ENCODE results near the gene TNIK. TPM values are rescaled to one million over a fixed set of nuclear protein-coding genes. Genes with fewer than 3 reads are reported as not detected.

TNIK gene
- total RNA-seq, 2 experiments from 2014 or later, result 55.2 to 56.9 TPM

GRCh38 chr3:171157980-171158379 is 302.2 kb downstream of the TNIK start:
- Mint-ChIP-seq H3K9me3 (peaks cover 4% of the 10 kb centered on the region), H3K27ac (no peak overlapping the region), H3K4me3 (no peak overlapping the region), H3K36me3 (ENCODE audit: low read depth) (peaks cover 52% of the 10 kb centered on the region), H3K27me3 (no peaks in the 10 kb centered on the region), H3K4me1 (peaks cover 2% of the 10 kb centered on the region)
- CTCF ChIA-PET, result no interaction called here
- POLR2A ChIA-PET, result no interaction called here
- DNase-seq, result no peak

DNA sequence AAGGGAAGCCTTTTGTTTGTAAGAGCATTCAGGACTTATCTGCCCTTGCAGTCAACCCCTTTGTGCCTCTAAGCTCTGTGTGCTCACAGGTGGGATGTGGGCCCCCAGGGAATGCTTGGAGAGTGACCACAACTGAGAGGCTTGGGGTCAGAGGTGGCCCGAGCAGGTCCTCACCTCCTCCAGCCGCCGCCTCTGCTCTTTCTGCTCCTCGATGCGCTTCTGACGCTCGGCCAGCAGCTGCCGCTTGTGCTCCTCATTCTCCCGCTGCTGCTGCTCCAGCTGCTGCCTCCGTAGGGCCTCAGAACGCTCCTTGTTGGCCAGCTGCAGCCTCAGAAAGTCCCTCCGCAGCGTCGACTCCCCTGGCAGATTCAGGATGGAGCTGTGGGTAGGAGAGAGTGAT is 302.9 kb downstream of the TNIK start:
- H3K36me3 Mint-ChIP-seq (ENCODE audit: low read depth), result peaks cover 48% of the 10 kb centered on the region
- ChIA-PET POLR2A (no interaction called here), CTCF (no interaction called here)
- no peak for DNase-seq
- no peaks in the 10 kb centered on the region for H3K27me3 Mint-ChIP-seq
- H3K4me1 Mint-ChIP-seq, result no peaks in the 10 kb centered on the region
- H3K9me3 Mint-ChIP-seq, result no peaks in the 10 kb centered on the region
- no peak overlapping the region for H3K27ac Mint-ChIP-seq
- no peak overlapping the region for H3K4me3 Mint-ChIP-seq

DNA sequence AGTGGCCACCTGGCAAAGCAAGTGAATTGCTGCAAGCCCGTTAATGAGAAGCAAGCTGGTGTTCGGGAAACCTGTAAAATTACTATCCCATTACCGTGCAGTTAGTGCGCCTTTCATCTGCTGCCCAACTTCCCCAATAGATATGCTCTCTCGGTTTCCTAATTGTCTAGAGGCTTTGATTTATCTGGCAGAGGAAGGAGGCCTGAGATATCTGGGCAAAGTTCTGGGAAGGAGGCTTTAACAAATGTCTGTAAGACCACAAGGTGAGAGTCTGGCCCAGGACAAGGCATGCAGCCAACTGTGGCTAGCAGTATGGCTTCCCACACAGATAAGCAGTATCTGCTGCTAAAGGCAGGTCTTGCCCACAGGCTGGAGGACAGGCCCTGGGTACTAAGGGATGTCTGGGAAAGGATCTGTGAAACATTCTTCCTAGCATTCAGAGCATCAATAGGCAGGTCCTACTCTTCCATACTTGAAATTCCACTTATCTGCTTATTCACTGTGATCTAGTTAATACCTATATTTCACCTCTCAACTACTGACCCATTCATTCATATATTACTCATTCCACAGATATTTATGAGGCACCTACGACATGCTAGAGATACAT is 303.7 kb downstream of the TNIK start:
- no peaks in the 10 kb centered on the region for H3K4me1 Mint-ChIP-seq
- H3K27me3 Mint-ChIP-seq, result no peaks in the 10 kb centered on the region
- DNase-seq, result no peak
- POLR2A ChIA-PET, result no interaction called here
- H3K9me3 Mint-ChIP-seq, result no peaks in the 10 kb centered on the region
- peaks cover 54% of the 10 kb centered on the region for H3K36me3 Mint-ChIP-seq (ENCODE audit: low read depth)
- no peak overlapping the region for H3K27ac Mint-ChIP-seq
- CTCF ChIA-PET, result no interaction called here
- no peak overlapping the region for H3K4me3 Mint-ChIP-seq

DNA sequence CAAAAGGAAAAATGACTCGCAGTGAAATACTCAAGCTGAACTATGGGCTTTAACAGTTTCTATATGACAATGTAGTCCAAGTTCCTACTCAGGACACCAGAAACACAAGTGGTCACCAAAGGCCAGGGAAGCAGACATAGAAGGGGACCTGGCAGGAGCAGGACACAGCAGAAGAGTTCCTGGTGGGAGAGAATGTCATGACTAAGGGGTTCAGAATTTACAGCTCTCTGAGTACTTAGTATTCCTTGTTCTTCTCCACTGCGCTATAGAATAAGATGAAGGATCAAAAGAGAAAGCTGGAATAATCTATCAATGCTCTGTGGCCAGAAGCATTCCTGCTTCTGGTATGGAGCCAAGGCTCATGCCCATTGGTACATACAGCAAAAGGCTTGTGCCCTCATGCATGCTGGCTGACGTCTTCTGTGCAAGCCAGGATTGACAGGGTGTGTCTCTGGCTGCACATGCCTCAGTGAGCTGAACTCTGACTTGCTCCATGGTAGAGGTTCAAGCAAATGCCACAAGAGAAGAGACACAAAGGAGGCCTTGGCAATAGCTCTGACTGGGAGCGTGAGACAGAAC is 305.0 kb downstream of the TNIK start:
- POLR2A ChIA-PET, result no interaction called here
- CTCF ChIA-PET, result interaction anchor here (1.4 kb wide), 1 partner anchor 8 kb away, joined by 5 read pairs; no protein-coding TSS in a partner anchor
- no peaks in the 10 kb centered on the region for H3K9me3 Mint-ChIP-seq
- no peaks in the 10 kb centered on the region for H3K4me1 Mint-ChIP-seq
- peaks cover 51% of the 10 kb centered on the region for H3K36me3 Mint-ChIP-seq (ENCODE audit: low read depth)
- H3K27me3 Mint-ChIP-seq, result no peaks in the 10 kb centered on the region
- no peak for DNase-seq
- H3K27ac Mint-ChIP-seq, result no peak overlapping the region
- no peak overlapping the region for H3K4me3 Mint-ChIP-seq

DNA sequence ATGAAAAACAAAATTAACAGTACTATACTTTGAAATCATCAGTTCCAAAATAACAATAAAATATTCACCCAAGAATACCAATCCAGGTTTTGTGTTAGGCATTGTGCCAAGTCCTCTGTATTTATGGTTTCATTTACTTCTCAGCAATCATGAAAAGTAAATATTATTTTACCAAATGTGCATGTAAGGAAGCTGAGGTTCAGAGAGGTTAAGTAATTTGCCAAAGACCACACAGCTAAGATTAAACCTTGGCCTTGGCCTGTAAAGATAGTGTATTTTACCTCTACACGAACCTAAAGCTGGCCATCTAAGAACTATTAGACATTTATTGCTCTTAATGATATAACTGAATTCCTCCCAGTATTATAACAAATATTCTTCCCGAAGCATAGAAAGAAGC is 309.3 kb downstream of the TNIK start:
- no peaks in the 10 kb centered on the region for H3K4me1 Mint-ChIP-seq

GRCh38 chr3:171149526-171150116 is 310.6 kb downstream of the TNIK start:
- DNase-seq, result no peak
- ChIA-PET CTCF (no interaction called here), POLR2A (no interaction called here)
- no peaks in the 10 kb centered on the region for H3K27me3 Mint-ChIP-seq
- H3K9me3 Mint-ChIP-seq, result no peaks in the 10 kb centered on the region
- no peak overlapping the region for H3K4me3 Mint-ChIP-seq
- H3K4me1 Mint-ChIP-seq, result no peaks in the 10 kb centered on the region
- no peak overlapping the region for H3K27ac Mint-ChIP-seq
- H3K36me3 Mint-ChIP-seq (ENCODE audit: low read depth), result peaks cover 40% of the 10 kb centered on the region

More for the DNA sequence above, 309.3 kb downstream of the TNIK start:
- DNase-seq, result no peak
- ChIA-PET CTCF (no interaction called here), POLR2A (no interaction called here)
- no peak overlapping the region for H3K27ac Mint-ChIP-seq
- H3K27me3 Mint-ChIP-seq, result no peaks in the 10 kb centered on the region
- peaks cover 45% of the 10 kb centered on the region for H3K36me3 Mint-ChIP-seq (ENCODE audit: low read depth)
- no peaks in the 10 kb centered on the region for H3K9me3 Mint-ChIP-seq
- H3K4me3 Mint-ChIP-seq, result no peak overlapping the region

DNA sequence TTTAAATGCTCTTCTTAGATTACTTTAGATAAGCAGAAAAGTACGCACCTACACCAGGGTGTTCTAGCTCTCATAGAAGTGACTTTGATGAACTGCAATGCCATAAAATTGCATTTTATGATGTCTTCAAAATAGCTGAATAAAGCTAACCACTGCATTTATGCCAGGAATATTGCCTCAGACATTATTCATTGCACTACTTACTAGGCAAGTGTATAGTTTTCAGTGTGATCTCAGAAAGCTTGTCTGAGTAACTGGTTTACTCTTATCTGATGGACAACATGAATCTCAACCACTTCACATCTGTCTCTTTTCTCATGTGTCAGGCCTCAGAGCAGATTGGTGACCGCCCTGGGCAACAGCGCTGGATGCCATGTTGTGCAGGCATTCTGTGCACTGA is 314.4 kb downstream of the TNIK start:
- Mint-ChIP-seq H3K27me3 (no peaks in the 10 kb centered on the region), H3K9me3 (no peaks in the 10 kb centered on the region), H3K36me3 (ENCODE audit: low read depth) (peaks cover 32% of the 10 kb centered on the region), H3K27ac (no peak overlapping the region), H3K4me1 (no peaks in the 10 kb centered on the region), H3K4me3 (no peak overlapping the region)
- DNase-seq, result no peak
- CTCF ChIA-PET, result interaction anchor here (1.1 kb wide), 1 partner anchor 14 kb away, joined by 3 read pairs; no protein-coding TSS in a partner anchor
- POLR2A ChIA-PET, result no interaction called here

- no peak for DNase-seq
- Mint-ChIP-seq H3K9me3 (no peaks in the 10 kb centered on the region), H3K27me3 (no peaks in the 10 kb centered on the region), H3K36me3 (ENCODE audit: low read depth) (peaks cover 32% of the 10 kb centered on the region), H3K27ac (no peak overlapping the region), H3K4me1 (no peaks in the 10 kb centered on the region), H3K4me3 (no peak overlapping the region)
- ChIA-PET POLR2A (no interaction called here), CTCF (interaction anchor here (1.2 kb wide), 1 partner anchor 12 kb away, joined by 3 read pairs; no protein-coding TSS in a partner anchor)
Measured at GRCh38 chr3:171142985-171143384, 317.2 kb downstream of the TNIK start.

DNA sequence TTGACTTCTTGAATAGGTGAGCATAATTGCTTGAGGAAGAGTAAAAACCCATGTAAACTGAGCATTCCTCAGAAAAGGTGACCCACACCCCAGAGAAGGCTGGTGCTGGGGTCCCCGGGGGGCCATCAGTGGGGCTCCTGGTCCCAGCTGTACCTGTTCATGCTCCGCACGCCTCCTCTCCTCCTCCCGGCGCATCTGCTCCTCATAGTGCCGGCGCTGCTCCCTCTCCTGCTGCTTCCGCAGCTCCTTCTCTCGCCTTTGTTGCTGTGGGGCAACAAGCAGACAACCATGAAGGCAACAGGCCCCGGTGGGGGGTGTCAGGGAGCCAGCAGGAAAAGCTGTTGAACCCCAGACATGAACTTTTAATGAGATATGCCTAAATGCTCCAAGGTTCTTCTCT is 320.0 kb downstream of the TNIK start:
- ChIA-PET POLR2A (no interaction called here), CTCF (no interaction called here)
- no peak overlapping the region for H3K27ac Mint-ChIP-seq

GRCh38 chr3:171138027-171138426 is 322.2 kb downstream of the TNIK start:
- no peak for DNase-seq
- Mint-ChIP-seq H3K27ac (no peak overlapping the region), H3K27me3 (no peaks in the 10 kb centered on the region), H3K36me3 (ENCODE audit: low read depth) (peaks cover 43% of the 10 kb centered on the region), H3K4me1 (peaks cover 6% of the 10 kb centered on the region), H3K4me3 (no peak overlapping the region), H3K9me3 (no peaks in the 10 kb centered on the region)
- POLR2A ChIA-PET, result no interaction called here
- CTCF ChIA-PET, result no interaction called here

More for the DNA sequence above, 320.0 kb downstream of the TNIK start:
- Mint-ChIP-seq H3K4me1 (no peaks in the 10 kb centered on the region), H3K27me3 (no peaks in the 10 kb centered on the region), H3K9me3 (no peaks in the 10 kb centered on the region), H3K36me3 (ENCODE audit: low read depth) (peaks cover 47% of the 10 kb centered on the region), H3K4me3 (no peak overlapping the region)
- DNase-seq, result no peak

GRCh38 chr3:171135549-171135948 is 324.7 kb downstream of the TNIK start:
- Mint-ChIP-seq H3K4me1 (peaks cover 6% of the 10 kb centered on the region), H3K4me3 (no peak overlapping the region), H3K9me3 (no peaks in the 10 kb centered on the region), H3K27ac (no peak overlapping the region), H3K36me3 (ENCODE audit: low read depth) (peaks cover 32% of the 10 kb centered on the region), H3K27me3 (no peaks in the 10 kb centered on the region)
- POLR2A ChIA-PET, result no interaction called here
- DNase-seq, result no peak
- CTCF ChIA-PET, result no interaction called here

DNA sequence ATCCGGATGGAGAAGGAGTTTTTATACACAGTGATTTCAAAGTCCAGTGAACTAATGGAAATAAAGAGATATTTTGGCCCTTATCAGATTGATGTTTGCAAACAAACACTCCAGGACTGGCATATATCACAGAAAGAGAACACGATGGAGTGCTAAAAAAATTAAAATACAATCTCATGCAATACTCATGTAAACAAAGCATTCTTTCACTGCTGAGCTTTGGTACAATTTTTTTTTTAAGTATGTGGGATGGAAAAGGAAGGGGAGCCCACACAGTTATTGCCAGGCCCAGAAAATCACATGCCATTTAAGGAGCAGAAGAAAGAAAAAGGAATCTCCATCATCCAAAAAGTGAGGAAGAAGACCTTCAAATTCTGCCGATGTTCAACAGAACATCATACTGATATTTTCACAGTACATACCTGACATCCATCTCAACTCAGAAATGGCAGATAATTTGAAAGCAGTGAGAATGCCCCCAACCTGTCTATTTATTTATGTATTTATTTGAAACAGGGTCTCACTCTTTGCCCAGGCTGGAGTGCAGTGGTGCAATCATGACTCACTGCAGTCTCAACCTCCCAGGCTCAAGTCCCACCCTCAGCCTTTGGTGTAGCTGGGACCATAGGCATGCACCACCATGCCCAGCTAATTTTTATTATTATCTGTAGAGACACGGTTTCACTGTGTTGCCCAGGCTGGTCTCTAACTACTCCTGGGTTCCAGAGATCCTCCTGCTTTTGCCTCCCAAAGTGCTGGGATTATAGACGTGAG is 326.2 kb downstream of the TNIK start:
- H3K27me3 Mint-ChIP-seq, result no peaks in the 10 kb centered on the region
- no peak overlapping the region for H3K4me3 Mint-ChIP-seq
- H3K4me1 Mint-ChIP-seq, result peaks cover 6% of the 10 kb centered on the region
- ChIA-PET POLR2A (no interaction called here), CTCF (no interaction called here)
- H3K9me3 Mint-ChIP-seq, result no peaks in the 10 kb centered on the region
- peaks cover 30% of the 10 kb centered on the region for H3K36me3 Mint-ChIP-seq (ENCODE audit: low read depth)
- no peak overlapping the region for H3K27ac Mint-ChIP-seq
- no peak for DNase-seq

DNA sequence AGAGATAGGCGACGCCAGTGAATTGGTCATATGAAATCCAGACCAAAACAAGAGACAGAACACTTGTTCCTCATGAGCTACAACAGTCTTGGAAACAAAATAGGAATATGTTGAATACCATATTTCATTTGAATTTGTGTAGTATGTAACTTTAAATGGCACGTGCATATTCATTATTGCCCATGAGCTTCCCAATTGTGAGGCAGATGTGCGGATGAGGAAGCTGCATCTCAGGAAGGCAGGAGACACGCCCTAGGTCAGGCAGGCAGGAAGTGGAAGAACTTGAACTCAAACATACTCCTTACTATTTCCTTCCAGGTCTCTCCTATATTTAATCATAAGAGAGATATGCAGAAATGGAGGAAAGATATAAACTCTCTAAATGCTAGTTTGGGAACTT is 326.9 kb downstream of the TNIK start:
- Mint-ChIP-seq H3K36me3 (ENCODE audit: low read depth) (peaks cover 32% of the 10 kb centered on the region), H3K9me3 (no peaks in the 10 kb centered on the region), H3K4me3 (no peak overlapping the region), H3K27ac (no peak overlapping the region), H3K4me1 (peaks cover 6% of the 10 kb centered on the region), H3K27me3 (no peaks in the 10 kb centered on the region)
- ChIA-PET CTCF (no interaction called here), POLR2A (no interaction called here)
- no peak for DNase-seq
